Erythroblast (primary cell): ENCODE data around the gene AGAP1.

Experiments
- DNase-seq, 2 experiments: peaks; one replicate each; lab custom pipeline; 2025; lab: John Stamatoyannopoulos, UW
- GATA1 ChIP-seq: IDR thresholded peaks from 2 replicates; pipeline ENCODE4 v1.6.1; 2011; ENCODE audit warnings: low read depth, mild to moderate bottlenecking, control low read depth, low read length, moderate library complexity
- POLR2A ChIP-seq: IDR thresholded peaks from 2 replicates; pipeline ENCODE4 v1.6.1; 2011; ENCODE audit warnings: mild to moderate bottlenecking, low read length

The AGAP1 gene

GRCh38 chr2:235510318-235510717 is 16.5 kb downstream of the AGAP1 start:
- TF ChIP-seq GATA1 = no peak
- no peak for TF ChIP-seq POLR2A
- DNase-seq = no peak

GRCh38 chr2:235511187-235511661 is 17.4 kb downstream of the AGAP1 start:
- DNase-seq = no peak
- TF ChIP-seq GATA1 (no peak), POLR2A (no peak)

- no peak for DNase-seq
- TF ChIP-seq POLR2A (no peak), GATA1 (no peak)
These were observed 18.2 kb downstream of the AGAP1 start for GRCh38 chr2:235511751-235512698.

GRCh38 chr2:235512699-235513053 is 18.8 kb downstream of the AGAP1 start:
- DNase-seq = no peak
- no peak for TF ChIP-seq GATA1
- no peak for TF ChIP-seq POLR2A

- TF ChIP-seq POLR2A = no peak
- no peak for DNase-seq
These were observed 20.3 kb downstream of the AGAP1 start for GRCh38 chr2:235513984-235514626.

- DNase-seq = no peak
- TF ChIP-seq POLR2A = no peak
- TF ChIP-seq GATA1 = no peak
These were observed 21.0 kb downstream of the AGAP1 start for GRCh38 chr2:235514627-235515363.

GRCh38 chr2:235515364-235515742 is 21.5 kb downstream of the AGAP1 start:
- no peak for DNase-seq
- TF ChIP-seq POLR2A = no peak
- no peak for TF ChIP-seq GATA1

GRCh38 chr2:235515821-235516220 is 22.0 kb downstream of the AGAP1 start:
- no peak for TF ChIP-seq GATA1
- no peak for TF ChIP-seq POLR2A
- DNase-seq = no peak

- no peak for TF ChIP-seq POLR2A
- no peak for TF ChIP-seq GATA1
- no peak for DNase-seq
These were observed 22.4 kb downstream of the AGAP1 start for GRCh38 chr2:235516257-235516656.

GRCh38 chr2:235518322-235519090 is 24.7 kb downstream of the AGAP1 start:
- TF ChIP-seq POLR2A (no peak), GATA1 (no peak)
- DNase-seq = no peak

GRCh38 chr2:235520787-235521186 is 26.9 kb downstream of the AGAP1 start:
- no peak for DNase-seq
- TF ChIP-seq POLR2A (no peak), GATA1 (no peak)

- no peak for DNase-seq
- TF ChIP-seq POLR2A (no peak), GATA1 (no peak)
These were observed 28.0 kb downstream of the AGAP1 start for GRCh38 chr2:235521844-235522243.

GRCh38 chr2:235523021-235523420 is 29.2 kb downstream of the AGAP1 start:
- TF ChIP-seq POLR2A (no peak), GATA1 (no peak)
- DNase-seq = no peak
